Right atrium auricular region (tissue), 2 donors: ENCODE data around the gene IQCM. TPM values are rescaled to one million over a fixed set of nuclear protein-coding genes. Genes with fewer than 3 reads are reported as not detected.

Experiments
- DNase-seq: peaks from one replicate; pipeline ENCODE4 v3.0.0-alpha.2; 2019; ENCODE audit warnings: low spot score
- H3K27ac ChIP-seq, 2 donors: fragments of 200-600 bp; sonication (generic); 1 replicate in 1 of 2; 2 replicates in 1 of 2; pipeline ENCODE4 v1.5.1; 2016 to 2019
- H3K27me3 ChIP-seq, 2 donors: fragments of 200-600 bp; sonication (generic); one replicate each; pipeline versions ENCODE4 v1.5.1 to v1.6.0; 2017 to 2019
- H3K36me3 ChIP-seq: fragments of 200-600 bp; sonication (generic); one replicate; pipeline ENCODE4 v1.5.1; 2016
- H3K4me1 ChIP-seq, 2 donors: fragments of 200-600 bp; sonication (generic); one replicate each; pipeline versions ENCODE4 v1.5.1 to v1.6.0; 2017 to 2019
- H3K4me3 ChIP-seq, 2 donors: fragments of 200-600 bp; sonication (generic); 1 replicate in 1 of 2; 2 replicates in 1 of 2; pipeline ENCODE4 v1.5.1; 2017 to 2019; ENCODE audit warnings: mild to moderate bottlenecking in 1 of 2, moderate library complexity in 1 of 2
- H3K9me3 ChIP-seq, 2 donors: fragments of 200-600 bp; sonication (generic); one replicate each; pipeline ENCODE4 v1.5.1; 2019
- CTCF ChIP-seq, 2 donors: fragments of 200-600 bp; sonication (generic); IDR thresholded peaks; one replicate each; pipeline ENCODE4 v1.5.1; 2019; ENCODE audit warnings: antibody characterized with exemption in 2 of 2
- total RNA-seq, 2 donors: library from RNA; depleted of rRNA; stranded (reverse); fragments of >200 nt; gene quantifications; one replicate each; pipeline ENCODE4 v1.1.0, GENCODE V29; 2016

Gene IQCM
- total RNA-seq, 2 donors from 2014 or later: not detected

GRCh38 chr4:149836546-149836945 lies 20.9 kb upstream of the IQCM start:
- Histone ChIP-seq H3K9me3 (no peaks in the 10 kb centered on the region), H3K27ac (no peak overlapping the region), H3K4me3 (no peak overlapping the region), H3K4me1 (no peaks in the 10 kb centered on the region), H3K27me3 (no peaks in the 10 kb centered on the region), H3K36me3 (no peaks in the 10 kb centered on the region)
- TF ChIP-seq CTCF (IDR thresholded peaks at IDR 0.05): no peak
- no peak for DNase-seq

GRCh38 chr4:149835280-149835679 lies 19.6 kb upstream of the IQCM start:
- no peak for DNase-seq
- no peak overlapping the region for H3K4me3 ChIP-seq
- no peaks in the 10 kb centered on the region for H3K4me1 ChIP-seq
- no peaks in the 10 kb centered on the region for H3K36me3 ChIP-seq
- no peaks in the 10 kb centered on the region for H3K9me3 ChIP-seq
- no peaks in the 10 kb centered on the region for H3K27me3 ChIP-seq
- H3K27ac ChIP-seq: no peak overlapping the region
- TF ChIP-seq CTCF (IDR thresholded peaks at IDR 0.05): no peak

- Histone ChIP-seq H3K9me3 (no peaks in the 10 kb centered on the region), H3K27me3 (no peaks in the 10 kb centered on the region), H3K4me3 (no peak overlapping the region), H3K27ac (no peak overlapping the region), H3K4me1 (no peaks in the 10 kb centered on the region), H3K36me3 (no peaks in the 10 kb centered on the region)
- no peak for TF ChIP-seq CTCF (IDR thresholded peaks at IDR 0.05)
- no peak for DNase-seq
Observed at GRCh38 chr4:149831656-149832208, 16.1 kb upstream of the IQCM start.

GRCh38 chr4:149830823-149831222 lies 15.2 kb upstream of the IQCM start:
- no peak for DNase-seq
- no peak for TF ChIP-seq CTCF (IDR thresholded peaks at IDR 0.05)
- no peaks in the 10 kb centered on the region for H3K36me3 ChIP-seq
- no peaks in the 10 kb centered on the region for H3K27me3 ChIP-seq
- H3K9me3 ChIP-seq: no peaks in the 10 kb centered on the region
- no peak overlapping the region for H3K4me3 ChIP-seq
- no peak overlapping the region for H3K27ac ChIP-seq
- H3K4me1 ChIP-seq: no peaks in the 10 kb centered on the region

- Histone ChIP-seq H3K4me3 (no peak overlapping the region), H3K36me3 (no peaks in the 10 kb centered on the region), H3K4me1 (no peaks in the 10 kb centered on the region), H3K9me3 (no peaks in the 10 kb centered on the region), H3K27me3 (no peaks in the 10 kb centered on the region), H3K27ac (no peak overlapping the region)
- DNase-seq: no peak
- TF ChIP-seq CTCF (IDR thresholded peaks at IDR 0.05): no peak
Observed at GRCh38 chr4:149825336-149825735, 9.7 kb upstream of the IQCM start.

GRCh38 chr4:149823769-149824221 lies 8.2 kb upstream of the IQCM start:
- no peak for DNase-seq
- Histone ChIP-seq H3K27ac (no peak overlapping the region), H3K9me3 (no peaks in the 10 kb centered on the region), H3K27me3 (no peaks in the 10 kb centered on the region), H3K4me1 (no peaks in the 10 kb centered on the region), H3K4me3 (no peak overlapping the region), H3K36me3 (no peaks in the 10 kb centered on the region)
- TF ChIP-seq CTCF (IDR thresholded peaks at IDR 0.05): no peak
